ENCODE measurements around the gene MORC4. TPM values are rescaled to one million over a fixed set of nuclear protein-coding genes. Genes with fewer than 3 reads are reported as not detected.

Gene MORC4
- total RNA-seq, 1 donor from 2014 or later: 17.9 TPM

GRCh38 chrX:106921637-106922036, 78.4 kb downstream of the MORC4 start:
- no peaks in the 10 kb centered on the region for H3K4me1 ChIP-seq
- TF ChIP-seq POLR2AphosphoS5 (IDR thresholded peaks at IDR 0.05; ENCODE audit: insufficient read depth in 1 of 2, low read depth in 1 of 2): no peak
- TF ChIP-seq POLR2A (IDR thresholded peaks at IDR 0.05): no peak
- TF ChIP-seq CTCF (IDR thresholded peaks at IDR 0.05): no peak
- intact Hi-C loops (cut with DNase I): no loop called here
- no peaks in the 10 kb centered on the region for H3K27me3 ChIP-seq
- no peak overlapping the region for H3K4me3 ChIP-seq
- H3K9me3 ChIP-seq: no peaks in the 10 kb centered on the region
- H3K27ac ChIP-seq: no peak overlapping the region
- no peaks in the 10 kb centered on the region for H3K36me3 ChIP-seq
- DNase-seq (ENCODE audit: extremely low spot score in 2 of 2): no peak

GRCh38 chrX:106919932-106920452, 80.0 kb downstream of the MORC4 start, which contains the start of gene CLDN2:
Gene CLDN2, plus strand, starts transcription at chrX:106920402. Its CDS starts 7,827 bp downstream, at chrX:106928229.
- intact Hi-C loops (cut with DNase I): no loop called here
- Histone ChIP-seq H3K27me3 (no peaks in the 10 kb centered on the region), H3K27ac (no peak within 1 kb of the TSS), H3K4me3 (no peak within 1 kb of the TSS), H3K9me3 (no peaks in the 10 kb centered on the region), H3K4me1 (no peaks in the 10 kb centered on the region), H3K36me3 (no peaks in the 10 kb centered on the region)
- DNase-seq (ENCODE audit: extremely low spot score in 2 of 2): no peak
- TF ChIP-seq CTCF (IDR thresholded peaks at IDR 0.05): no peak
- no peak for TF ChIP-seq POLR2A (IDR thresholded peaks at IDR 0.05)
- no peak for TF ChIP-seq POLR2AphosphoS5 (IDR thresholded peaks at IDR 0.05; ENCODE audit: insufficient read depth in 1 of 2, low read depth in 1 of 2)

- intact Hi-C loops (cut with DNase I): no loop called here
- Histone ChIP-seq H3K27ac (no peak overlapping the region), H3K4me3 (no peak overlapping the region), H3K4me1 (no peaks in the 10 kb centered on the region), H3K27me3 (no peaks in the 10 kb centered on the region), H3K9me3 (no peaks in the 10 kb centered on the region), H3K36me3 (no peaks in the 10 kb centered on the region)
- TF ChIP-seq CTCF (IDR thresholded peaks at IDR 0.05): no peak
- TF ChIP-seq POLR2AphosphoS5 (IDR thresholded peaks at IDR 0.05; ENCODE audit: insufficient read depth in 1 of 2, low read depth in 1 of 2): no peak
- no peak for TF ChIP-seq POLR2A (IDR thresholded peaks at IDR 0.05)
- DNase-seq (ENCODE audit: extremely low spot score in 2 of 2): no peak
These were observed 82.0 kb downstream of the MORC4 start for GRCh38 chrX:106917830-106918500.

GRCh38 chrX:106912864-106913263, 87.1 kb downstream of the MORC4 start:
- Histone ChIP-seq H3K36me3 (no peaks in the 10 kb centered on the region), H3K27ac (no peak overlapping the region), H3K27me3 (no peaks in the 10 kb centered on the region), H3K9me3 (no peaks in the 10 kb centered on the region), H3K4me3 (no peak overlapping the region), H3K4me1 (no peaks in the 10 kb centered on the region)
- intact Hi-C loops (cut with DNase I): no loop called here
- TF ChIP-seq POLR2AphosphoS5 (IDR thresholded peaks at IDR 0.05; ENCODE audit: insufficient read depth in 1 of 2, low read depth in 1 of 2) (no peak), CTCF (IDR thresholded peaks at IDR 0.05) (no peak), POLR2A (IDR thresholded peaks at IDR 0.05) (no peak)
- DNase-seq (ENCODE audit: extremely low spot score in 2 of 2): no peak

GRCh38 chrX:106906361-106906760, 93.7 kb downstream of the MORC4 start:
- DNase-seq (ENCODE audit: extremely low spot score in 2 of 2): peak in 1 of 2 donors; percentile 52

More at GRCh38 chrX:106906361-106906760, 93.7 kb downstream of the MORC4 start:
- Histone ChIP-seq H3K4me3 (no peak overlapping the region), H3K4me1 (no peaks in the 10 kb centered on the region), H3K27me3 (no peaks in the 10 kb centered on the region), H3K36me3 (no peaks in the 10 kb centered on the region), H3K27ac (no peak overlapping the region), H3K9me3 (no peaks in the 10 kb centered on the region)
- intact Hi-C loops (cut with DNase I): no loop called here
- TF ChIP-seq POLR2A (IDR thresholded peaks at IDR 0.05): no peak
- TF ChIP-seq CTCF (IDR thresholded peaks at IDR 0.05): no peak
- no peak for TF ChIP-seq POLR2AphosphoS5 (IDR thresholded peaks at IDR 0.05; ENCODE audit: insufficient read depth in 1 of 2, low read depth in 1 of 2)

Measured in vagina (tissue), 2 donors.